Prostate gland (tissue), 2 donors: ENCODE results near the gene CD248.
A peak's percentile ranks its signal among the peaks of the same experiment; 100 is the strongest.

Experiments used
- CTCF ChIP-seq, 4 experiments: fragments of 200-600 bp in 2 of 4; fragments of 450-650 bp in 2 of 4; sonication (generic) in 2 of 4; IDR thresholded peaks; 1 replicate in 3 of 4; 2 replicates in 1 of 4; pipeline ENCODE4 v1.5.1; 2016 to 2019; ENCODE audit warnings: antibody characterized with exemption in 4 of 4, mild to moderate bottlenecking in 2 of 4, moderate library complexity in 2 of 4
- POLR2A ChIP-seq: fragments of 450-650 bp; IDR thresholded peaks from one replicate; pipeline ENCODE4 v1.6.1; 2016; ENCODE audit warnings: antibody characterized with exemption, mild to moderate bottlenecking
- POLR2AphosphoS5 ChIP-seq: sonication (generic); formaldehyde crosslinking; IDR thresholded peaks from one replicate; pipeline ENCODE4 v1.6.1; 2017; ENCODE audit warnings: antibody characterized with exemption

- TF ChIP-seq CTCF (IDR thresholded peaks at IDR 0.05): peak in 1 of 4 experiments; percentile 20
- TF ChIP-seq POLR2AphosphoS5: no peak
- no peak for TF ChIP-seq POLR2A
These were observed 47.6 kb downstream of the CD248 start for GRCh38 chr11:66268952-66269905.
